HG02884 (cell line): ENCODE results near the gene THSD1.

Source experiments
- ATAC-seq: cut with Tn5 transposase; IDR thresholded peaks from one replicate; pipeline ENCODE4 v1.9.1; 2021; ENCODE audit warnings: mild to moderate bottlenecking, moderate library complexity; ENCODE audit not compliant: unreplicated experiment

The THSD1 gene

GRCh38 chr13:52405767-52406494 is at the start of gene THSD1:
THSD1 (minus strand) TSS chr13:52406172; CDS start chr13:52402600, 3,572 bp downstream.
- peak; percentile 51 for ATAC-seq

DNA sequence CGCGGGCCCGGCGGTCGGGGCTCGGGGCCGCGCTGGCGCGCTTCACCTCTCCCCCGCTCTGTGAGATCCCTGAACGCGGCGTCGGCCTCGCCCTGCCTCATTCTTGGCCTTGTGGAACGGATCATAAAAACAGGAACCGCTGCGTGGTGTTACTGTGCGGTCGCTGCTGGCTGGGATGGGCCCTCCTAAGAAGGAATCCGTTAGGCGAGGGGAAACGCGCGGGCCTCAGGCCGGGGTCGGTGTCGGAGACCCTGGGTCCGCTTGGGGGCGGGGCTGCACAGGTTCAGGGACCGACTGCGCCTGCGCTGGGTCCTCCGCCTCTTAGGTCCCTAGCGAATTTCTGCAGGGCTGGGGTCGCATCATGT is 49.7 kb upstream of the THSD1 start:
- peak; percentile 23 for ATAC-seq

DNA sequence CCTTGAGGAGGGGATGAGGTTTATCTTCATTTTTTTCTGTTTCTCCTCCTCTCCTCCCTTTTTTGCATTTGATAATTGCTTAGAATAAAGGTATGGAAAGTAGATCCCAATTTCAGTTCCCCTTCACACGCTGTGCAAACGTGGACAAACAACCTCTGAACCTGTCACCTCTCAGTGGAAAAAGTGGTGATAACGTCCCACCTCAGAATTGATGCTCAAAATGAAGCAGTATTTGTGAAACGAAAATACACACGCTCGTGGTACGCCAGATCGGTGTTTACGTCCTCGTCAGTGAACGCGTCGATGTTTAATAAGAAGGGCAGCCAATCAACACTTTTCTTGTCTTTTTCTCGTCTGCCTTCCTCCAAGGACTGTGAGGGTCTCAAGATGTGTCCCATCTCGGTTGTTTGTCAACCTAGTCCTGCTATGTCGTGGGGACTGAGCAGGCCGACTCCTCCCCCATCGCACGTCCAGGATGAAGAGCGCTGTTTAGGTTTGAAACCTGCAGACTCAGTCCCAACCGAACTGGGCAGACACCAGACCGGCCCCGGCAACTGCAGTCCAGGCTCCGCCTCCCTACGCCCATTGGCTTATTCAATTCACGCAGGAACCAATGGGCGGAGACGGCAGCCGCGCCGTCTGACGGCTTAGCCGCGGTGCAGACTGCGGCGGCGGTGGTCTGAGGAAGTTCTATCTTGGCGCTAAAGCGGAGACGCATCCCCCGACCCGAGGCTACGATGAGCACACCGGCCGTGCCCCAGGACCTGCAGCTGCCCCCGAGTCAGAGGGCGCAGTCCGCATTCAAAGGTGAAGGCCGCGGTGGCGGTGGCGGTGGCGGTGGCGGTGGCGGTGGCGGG is 49.1 kb upstream of the THSD1 start, which contains the start of gene CKAP2:
TSS of gene CKAP2 (plus strand) at position 659 of the 857 bp plus-strand sequence. CDS start at position 738, 79 bp downstream.
- ATAC-seq, result peak; percentile 77

DNA sequence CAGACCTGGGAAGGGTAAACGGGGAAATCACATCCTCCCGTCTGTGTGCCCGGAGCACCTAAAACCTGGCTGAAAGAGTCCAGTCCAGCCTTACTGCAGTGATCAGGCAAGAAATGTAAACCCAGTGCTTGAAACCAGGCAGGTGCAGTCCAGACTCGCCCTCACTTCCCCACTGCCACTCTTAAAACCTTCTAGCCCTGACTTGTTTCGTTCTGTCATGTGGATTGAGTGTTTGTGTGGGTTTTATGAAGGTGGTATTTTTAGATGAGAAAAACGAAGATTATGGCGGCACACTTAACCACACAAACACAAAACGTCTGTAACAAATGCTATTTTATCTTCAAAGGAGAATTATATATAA is 48.5 kb upstream of the THSD1 start:
- ATAC-seq, result peak; percentile 17

DNA sequence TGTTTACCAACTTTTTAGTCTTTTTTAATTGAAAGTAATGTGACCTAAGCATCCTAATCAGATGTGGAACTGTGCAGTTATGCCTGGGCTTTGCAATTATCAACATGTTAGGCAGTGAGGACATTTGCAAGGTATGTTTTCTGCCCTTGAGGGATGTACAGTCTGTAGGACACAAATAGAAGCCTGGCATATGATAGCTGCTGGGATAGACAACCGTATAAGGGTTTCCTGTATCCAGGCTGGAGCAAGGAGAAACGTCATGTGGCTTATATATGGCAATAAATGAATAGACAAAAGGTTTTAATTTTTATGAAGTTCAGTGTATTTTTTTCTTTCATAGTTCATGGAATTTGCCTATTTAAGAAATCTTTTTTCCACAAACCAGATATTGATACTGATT is 46.5 kb upstream of the THSD1 start:
- no peak for ATAC-seq

GRCh38 chr13:52451135-52451804 is 45.3 kb upstream of the THSD1 start:
- ATAC-seq, result no peak

GRCh38 chr13:52450793-52451116 is 44.8 kb upstream of the THSD1 start:
- no peak for ATAC-seq

- ATAC-seq, result peak; percentile 63
Observed at GRCh38 chr13:52450012-52450792, 44.2 kb upstream of the THSD1 start, which contains the start of gene VPS36. VPS36 (minus strand) TSS chr13:52450634; CDS start chr13:52450594, 40 bp downstream.

DNA sequence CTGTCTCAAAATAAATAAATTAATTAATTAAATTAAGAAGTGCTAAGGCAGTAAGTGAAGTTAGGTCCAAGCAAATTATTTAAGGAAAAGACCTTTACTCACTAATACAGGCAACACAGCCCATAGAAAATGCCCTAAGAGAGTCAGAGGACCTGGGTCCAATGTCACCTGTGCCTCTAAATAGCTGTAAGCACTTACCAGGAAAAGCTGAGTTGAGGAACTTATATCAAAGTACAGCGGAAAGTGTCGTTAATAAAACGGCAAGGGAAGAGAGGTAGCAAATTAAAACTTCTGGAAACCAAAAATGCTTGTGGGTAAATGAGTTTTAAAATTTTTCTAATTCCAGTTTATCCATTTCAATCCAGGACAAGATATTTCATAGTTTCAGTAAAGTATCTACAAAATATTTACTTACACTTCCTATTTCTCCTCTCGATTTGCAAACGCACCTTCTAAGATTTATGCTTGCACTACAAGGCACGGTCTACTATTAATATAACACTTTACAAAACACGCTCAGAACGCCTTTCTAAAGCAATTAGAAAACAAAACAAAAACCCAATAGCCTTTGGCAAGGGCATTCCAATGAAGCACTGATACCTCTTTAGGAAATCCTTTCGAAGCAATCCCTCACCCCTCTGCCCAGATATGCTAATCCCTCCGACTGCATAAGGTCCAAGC is 43.5 kb upstream of the THSD1 start:
- no peak for ATAC-seq

DNA sequence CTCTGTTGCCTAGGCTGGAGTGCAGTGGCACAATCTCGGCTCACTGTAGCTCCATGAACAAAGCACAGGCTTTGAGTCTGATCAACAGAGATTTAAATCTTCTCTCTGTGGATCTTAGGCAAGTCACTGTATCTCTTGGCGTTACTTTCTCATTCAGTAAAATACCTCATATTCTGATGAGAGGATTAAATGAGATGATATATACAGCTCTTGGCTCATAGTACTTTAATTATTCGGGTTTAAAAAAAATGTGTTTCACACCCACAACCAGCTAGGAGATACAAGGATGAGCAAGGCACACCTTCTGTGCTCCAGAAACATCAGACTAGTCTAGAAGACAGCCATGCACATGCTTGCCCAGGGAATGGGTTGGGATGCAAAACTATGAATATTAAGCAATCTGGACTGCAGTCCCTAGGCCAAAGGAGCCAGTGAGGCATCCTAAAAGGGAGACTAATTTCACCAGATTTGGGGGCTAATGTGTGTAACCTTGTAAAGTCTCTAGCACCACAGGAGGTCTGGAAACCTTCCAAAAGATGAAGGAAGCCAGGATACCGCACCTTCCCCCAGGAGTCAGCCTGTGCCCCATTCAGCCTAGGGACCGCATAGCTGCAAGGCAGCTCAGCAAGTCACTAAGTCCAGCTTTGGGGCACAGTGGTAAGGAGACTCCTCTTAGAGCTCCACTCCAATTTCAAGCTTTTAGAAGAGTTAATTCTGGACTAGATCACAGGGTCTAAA is 42.0 kb upstream of the THSD1 start:
- no peak for ATAC-seq

DNA sequence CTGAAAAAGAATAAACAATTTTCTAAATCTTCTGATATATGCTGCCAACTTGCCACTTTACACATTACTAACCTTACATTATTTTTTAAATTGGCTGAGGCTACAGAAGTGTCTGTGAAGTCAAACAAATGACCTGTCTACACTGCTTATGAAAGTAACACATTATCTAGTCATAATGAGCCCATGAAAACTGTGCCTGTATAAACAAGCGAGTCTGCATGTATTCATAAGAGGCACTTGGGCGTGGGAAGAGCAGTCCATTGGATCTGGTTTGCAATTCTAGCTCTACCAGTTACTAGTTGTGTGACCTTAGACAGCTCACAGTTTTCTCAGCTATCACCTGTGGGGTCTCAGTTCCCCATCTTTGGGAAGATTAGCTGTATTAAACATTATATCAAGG is 41.4 kb upstream of the THSD1 start:
- no peak for ATAC-seq

DNA sequence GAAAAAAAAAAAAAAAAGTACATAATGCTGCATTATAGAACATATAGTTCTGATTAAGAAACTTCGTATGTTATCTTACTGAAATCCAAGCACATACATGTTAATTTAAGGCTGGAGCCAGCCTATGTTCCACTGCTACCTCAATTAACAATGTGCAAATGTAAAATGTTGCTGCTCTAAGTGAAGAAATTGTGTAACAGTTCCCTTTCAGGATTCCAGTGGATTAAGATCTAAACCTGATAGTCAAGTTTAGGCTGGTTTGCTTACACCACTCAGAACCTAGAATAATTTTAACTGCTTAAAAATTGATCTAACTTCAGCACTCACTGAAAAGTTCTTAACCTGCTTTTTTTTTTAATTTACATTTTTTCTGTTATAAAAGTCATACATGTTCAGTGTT is 40.3 kb upstream of the THSD1 start:
- ATAC-seq, result no peak

- ATAC-seq, result no peak
Observed at GRCh38 chr13:52432456-52432855, 26.5 kb upstream of the THSD1 start.

- no peak for ATAC-seq
Observed at GRCh38 chr13:52428295-52428694, 22.3 kb upstream of the THSD1 start.

- ATAC-seq, result no peak
Observed at GRCh38 chr13:52421216-52421615, 15.2 kb upstream of the THSD1 start.

- ATAC-seq, result no peak
Observed at GRCh38 chr13:52419080-52419479, 13.1 kb upstream of the THSD1 start.

DNA sequence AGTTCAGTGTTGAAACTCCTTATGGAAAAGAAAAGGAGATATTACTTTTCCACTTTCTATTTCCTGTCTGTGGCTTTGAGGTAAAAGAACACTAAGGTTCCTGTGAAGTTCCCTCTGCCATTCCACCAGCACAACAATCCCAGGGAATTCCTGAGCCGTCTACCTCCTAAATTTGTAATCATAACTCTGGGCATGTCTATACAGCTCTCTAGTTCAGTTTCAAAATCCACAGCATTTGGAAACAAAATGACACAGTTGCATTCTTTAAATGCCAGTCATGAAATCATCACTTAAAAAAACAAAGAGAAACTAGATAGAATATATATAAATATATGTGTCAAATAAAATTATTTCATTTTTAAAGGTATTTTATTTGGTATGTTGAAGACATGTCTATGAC is 9.0 kb upstream of the THSD1 start:
- no peak for ATAC-seq

- ATAC-seq, result no peak
Observed at GRCh38 chr13:52414051-52414450, 8.1 kb upstream of the THSD1 start.

- ATAC-seq, result no peak
Observed at GRCh38 chr13:52412128-52412527, 6.2 kb upstream of the THSD1 start.

DNA sequence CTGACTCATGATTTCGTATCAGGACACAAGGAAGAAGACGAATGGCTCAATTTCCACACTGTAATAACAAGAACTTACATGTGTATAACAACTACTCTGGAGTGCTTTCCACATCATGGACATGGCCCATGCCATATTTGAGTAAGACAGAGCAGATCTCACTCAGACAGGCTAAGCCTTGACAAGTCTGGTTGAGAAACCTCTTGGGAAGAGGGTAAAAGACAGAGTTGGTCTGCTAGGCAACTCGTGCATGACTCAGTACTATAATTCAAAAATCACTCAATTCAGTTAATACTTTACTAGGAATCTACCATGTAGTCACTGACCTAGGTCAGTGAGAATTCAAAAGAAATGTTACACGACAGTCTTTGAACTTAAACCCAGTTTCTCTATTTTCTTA is 5.7 kb upstream of the THSD1 start:
- ATAC-seq, result peak; percentile 77
